DOHH2 (cell line): ENCODE measurements around the gene PTPRT.

Source experiments
- EZH2phosphoT487 ChIP-seq: fragments of 200-600 bp; sonication (generic); IDR thresholded peaks from 2 replicates; pipeline ENCODE4 v1.6.1; 2017; ENCODE audit warnings: borderline replicate concordance, mild to moderate bottlenecking, antibody characterized with exemption, low read length, moderate library complexity, mixed read lengths
- TF ChIP-seq, protein P1 (sequence below): fragments of 200-600 bp; sonication (generic); IDR thresholded peaks from one replicate; pipeline ENCODE4 v1.5.1; 2014; ENCODE audit warnings: antibody characterized with exemption, mild to moderate bottlenecking, low read depth, low read length; ENCODE audit not compliant: poor library complexity, severe bottlenecking

DNA sequence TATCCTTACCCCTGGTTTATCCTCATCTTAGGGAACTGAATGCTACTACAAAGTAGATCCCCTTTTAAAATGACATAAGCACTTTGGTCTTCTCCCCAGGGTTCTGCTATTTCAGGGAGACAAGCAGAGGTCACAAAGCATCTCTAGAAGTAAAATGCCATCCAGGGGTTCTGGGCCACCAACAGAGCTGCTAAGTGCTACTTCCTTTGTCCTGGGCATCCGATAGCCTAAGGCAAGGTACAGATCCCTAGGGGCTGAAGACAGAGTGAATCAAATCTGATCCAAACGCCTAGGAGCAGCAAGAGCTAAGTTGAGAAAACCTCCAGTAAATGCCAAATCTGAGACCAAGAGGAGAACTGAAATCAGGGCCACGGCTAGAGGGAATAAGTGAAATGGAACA lies 161.2 kb downstream of the PTPRT start:
- TF ChIP-seq, protein P1, sequence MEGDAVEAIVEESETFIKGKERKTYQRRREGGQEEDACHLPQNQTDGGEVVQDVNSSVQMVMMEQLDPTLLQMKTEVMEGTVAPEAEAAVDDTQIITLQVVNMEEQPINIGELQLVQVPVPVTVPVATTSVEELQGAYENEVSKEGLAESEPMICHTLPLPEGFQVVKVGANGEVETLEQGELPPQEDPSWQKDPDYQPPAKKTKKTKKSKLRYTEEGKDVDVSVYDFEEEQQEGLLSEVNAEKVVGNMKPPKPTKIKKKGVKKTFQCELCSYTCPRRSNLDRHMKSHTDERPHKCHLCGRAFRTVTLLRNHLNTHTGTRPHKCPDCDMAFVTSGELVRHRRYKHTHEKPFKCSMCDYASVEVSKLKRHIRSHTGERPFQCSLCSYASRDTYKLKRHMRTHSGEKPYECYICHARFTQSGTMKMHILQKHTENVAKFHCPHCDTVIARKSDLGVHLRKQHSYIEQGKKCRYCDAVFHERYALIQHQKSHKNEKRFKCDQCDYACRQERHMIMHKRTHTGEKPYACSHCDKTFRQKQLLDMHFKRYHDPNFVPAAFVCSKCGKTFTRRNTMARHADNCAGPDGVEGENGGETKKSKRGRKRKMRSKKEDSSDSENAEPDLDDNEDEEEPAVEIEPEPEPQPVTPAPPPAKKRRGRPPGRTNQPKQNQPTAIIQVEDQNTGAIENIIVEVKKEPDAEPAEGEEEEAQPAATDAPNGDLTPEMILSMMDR: no peak
- TF ChIP-seq EZH2phosphoT487: no peak
